ENCODE results near the gene PKP2. TPM values are rescaled to one million over a fixed set of nuclear protein-coding genes. Genes with fewer than 3 reads are reported as not detected.

The PKP2 gene
- total and polyA plus RNA-seq, 2 of the 8 experiments (the other 6 are each of a cell fraction or from before 2014, with no cell fraction given) = 9.6 to 44.8 TPM

GRCh38 chr12:32819424-32819823 lies 77.2 kb downstream of the PKP2 start:
- H4K8ac ChIP-seq (ENCODE audit: extremely low read depth, insufficient read depth, low read length) = no peak overlapping the region
- H2AK5ac ChIP-seq (ENCODE audit: low read depth, low read length) = no peak overlapping the region
- H3K9ac ChIP-seq (replicated peaks in 1 of 4; ENCODE audit: extremely low read depth in 1 of 4, low read depth in 3 of 4, low read length in 3 of 4) = no peak overlapping the region
- peaks cover 0 to 22% (median 3%) of the 10 kb centered on the region in 4 experiments for H3K36me3 ChIP-seq (ENCODE audit: control insufficient read depth in 2 of 4, insufficient read depth in 4 of 4, low read length in 3 of 4)
- ChIA-PET POLR2A (ENCODE audit: partially characterized antibody) (interaction anchor here (1.1 kb wide), 1 partner anchor 11 kb away, joined by 3 read pairs; no protein-coding TSS in a partner anchor), CTCF (ENCODE audit: partially characterized antibody) (interaction anchor here (1.0 kb wide), 1 partner anchor 39 kb away, joined by 3 read pairs; no protein-coding TSS in a partner anchor)
- H2BK12ac ChIP-seq (ENCODE audit: low read depth, low read length) = no peak overlapping the region
- no peak overlapping the region for H3K4me3 ChIP-seq (ENCODE audit: extremely low read depth in 1 of 4, insufficient read depth in 2 of 4, low read depth in 3 of 4, low read length in 4 of 4)
- H3K4me1 ChIP-seq (replicated peaks in 1 of 4; ENCODE audit: control insufficient read depth in 3 of 4, insufficient read depth in 4 of 4, low read length in 3 of 4) = no peaks in the 10 kb centered on the region
- no peak overlapping the region for H3K23ac ChIP-seq (ENCODE audit: insufficient read length)
- no peak overlapping the region for H2BK20ac ChIP-seq (ENCODE audit: low read length)
- H3K4ac ChIP-seq (replicated peaks; ENCODE audit: insufficient read length, low read depth, low read length) = no peak overlapping the region
- H3K79me1 ChIP-seq (ENCODE audit: low read depth, low read length) = no peaks in the 10 kb centered on the region
- no peak overlapping the region for H3K56ac ChIP-seq (replicated peaks; ENCODE audit: insufficient read length, low read depth, low read length)
- no peak overlapping the region for H2BK120ac ChIP-seq (replicated peaks; ENCODE audit: low read depth, low read length)
- H4K20me1 ChIP-seq (replicated peaks in 1 of 2; ENCODE audit: control insufficient read depth in 1 of 2, insufficient read depth in 2 of 2, low read length in 2 of 2) = no peaks in the 10 kb centered on the region
- no peak overlapping the region for H2BK5ac ChIP-seq (ENCODE audit: low read depth, low read length)
- H3K4me2 ChIP-seq (ENCODE audit: insufficient read depth in 1 of 2, low read depth in 2 of 2, low read length in 2 of 2) = no peak overlapping the region
- no peak overlapping the region for H4K5ac ChIP-seq (ENCODE audit: insufficient read length, low read depth, low read length)
- no peaks in the 10 kb centered on the region for H3K9me3 ChIP-seq (ENCODE audit: insufficient read depth in 2 of 2, low read depth in 1 of 2, low read length in 1 of 2)
- no peaks in the 10 kb centered on the region for H3K79me2 ChIP-seq (ENCODE audit: control insufficient read depth in 1 of 2, insufficient read depth in 2 of 2, low read length in 2 of 2)
- H2BK15ac ChIP-seq (ENCODE audit: low read length) = no peak overlapping the region
- H3K23me2 ChIP-seq (ENCODE audit: low read depth, low read length) = no peaks in the 10 kb centered on the region
- TF ChIP-seq SUZ12 (IDR thresholded peaks at IDR 0.05; ENCODE audit: low read length) = no peak
- no peak for TF ChIP-seq BRCA1 (IDR thresholded peaks at IDR 0.05; ENCODE audit: low read depth, low read length)
- H3K14ac ChIP-seq (ENCODE audit: insufficient read length) = no peak overlapping the region
- no peak overlapping the region for H3K18ac ChIP-seq (ENCODE audit: extremely low read depth, low read length)
- FAIRE-seq (no peak), DNase-seq (ENCODE audit: low read depth in 1 of 2, low spot score in 2 of 2) (no peak)
- H3K27ac ChIP-seq (ENCODE audit: low read depth, low read length) = no peak overlapping the region
- H4K91ac ChIP-seq (replicated peaks; ENCODE audit: insufficient read length, low read length) = no peak overlapping the region
- no peaks in the 10 kb centered on the region for H3K27me3 ChIP-seq (replicated peaks in 1 of 4; ENCODE audit: control insufficient read depth in 3 of 4, extremely low read depth in 1 of 4, insufficient read depth in 3 of 4, low read length in 3 of 4)
- no peak overlapping the region for H2AFZ ChIP-seq (ENCODE audit: low read length)
